Upper lobe of left lung (tissue), 4 donors: ENCODE results near the gene PKP1.

Experiments
- EP300 ChIP-seq, 4 donors: sonication (generic); formaldehyde crosslinking; IDR thresholded peaks; one replicate each; pipeline ENCODE4 v1.5.1; 2017; ENCODE audit warnings: antibody characterized with exemption in 4 of 4, control low read depth in 2 of 4
- POLR2A ChIP-seq, 4 donors: fragments of 450-650 bp; IDR thresholded peaks; one replicate each; pipeline ENCODE4 v1.5.1; 2016 to 2017; ENCODE audit warnings: antibody characterized with exemption in 4 of 4, mild to moderate bottlenecking in 2 of 4
- POLR2AphosphoS5 ChIP-seq, 2 donors: sonication (generic); formaldehyde crosslinking; IDR thresholded peaks; one replicate each; pipeline ENCODE4 v1.5.1; 2017; ENCODE audit warnings: antibody characterized with exemption in 2 of 2
- TF ChIP-seq, protein P1 (sequence below), 6 experiments: fragments of 450-650 bp in 4 of 6; fragments of 200-600 bp in 2 of 6; sonication (generic) in 2 of 6; IDR thresholded peaks; one replicate each; pipeline ENCODE4 v1.5.1; 2016 to 2019; ENCODE audit warnings: antibody characterized with exemption in 6 of 6

DNA sequence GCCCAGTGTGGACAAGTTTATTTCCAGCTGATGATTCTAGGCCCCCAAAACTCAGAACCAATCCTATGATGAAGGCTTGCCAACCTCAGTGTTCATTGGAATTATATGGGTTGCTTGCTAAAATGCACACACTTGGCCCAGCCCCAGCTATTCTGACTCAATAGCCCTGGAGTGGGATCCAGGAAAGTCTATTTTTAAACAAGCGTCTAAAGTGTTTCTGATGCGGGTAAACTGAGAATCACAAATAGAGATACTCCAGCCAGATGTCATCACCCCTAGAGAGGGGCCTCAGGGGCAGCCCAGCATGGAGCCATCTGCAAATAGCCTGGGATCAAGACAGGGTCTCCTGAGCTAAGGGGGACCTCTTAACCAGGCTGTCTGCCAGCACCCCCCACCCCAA lies 46.0 kb downstream of the PKP1 start:
- TF ChIP-seq, protein P1, sequence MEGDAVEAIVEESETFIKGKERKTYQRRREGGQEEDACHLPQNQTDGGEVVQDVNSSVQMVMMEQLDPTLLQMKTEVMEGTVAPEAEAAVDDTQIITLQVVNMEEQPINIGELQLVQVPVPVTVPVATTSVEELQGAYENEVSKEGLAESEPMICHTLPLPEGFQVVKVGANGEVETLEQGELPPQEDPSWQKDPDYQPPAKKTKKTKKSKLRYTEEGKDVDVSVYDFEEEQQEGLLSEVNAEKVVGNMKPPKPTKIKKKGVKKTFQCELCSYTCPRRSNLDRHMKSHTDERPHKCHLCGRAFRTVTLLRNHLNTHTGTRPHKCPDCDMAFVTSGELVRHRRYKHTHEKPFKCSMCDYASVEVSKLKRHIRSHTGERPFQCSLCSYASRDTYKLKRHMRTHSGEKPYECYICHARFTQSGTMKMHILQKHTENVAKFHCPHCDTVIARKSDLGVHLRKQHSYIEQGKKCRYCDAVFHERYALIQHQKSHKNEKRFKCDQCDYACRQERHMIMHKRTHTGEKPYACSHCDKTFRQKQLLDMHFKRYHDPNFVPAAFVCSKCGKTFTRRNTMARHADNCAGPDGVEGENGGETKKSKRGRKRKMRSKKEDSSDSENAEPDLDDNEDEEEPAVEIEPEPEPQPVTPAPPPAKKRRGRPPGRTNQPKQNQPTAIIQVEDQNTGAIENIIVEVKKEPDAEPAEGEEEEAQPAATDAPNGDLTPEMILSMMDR (IDR thresholded peaks at IDR 0.05): no peak
- TF ChIP-seq POLR2A (IDR thresholded peaks at IDR 0.05) (no peak), POLR2AphosphoS5 (IDR thresholded peaks at IDR 0.05) (no peak), EP300 (IDR thresholded peaks at IDR 0.05) (no peak)
